ENCODE results near the gene BRMS1L.

BRMS1L gene

GRCh38 chr14:35866595-35867279 is 40.6 kb downstream of the BRMS1L start:
- H3K9me3 ChIP-seq: no peaks in the 10 kb centered on the region
- DNase-seq (ENCODE audit: low spot score in 2 of 2): no peak
- H3K27me3 ChIP-seq (ENCODE audit: low read depth): no peaks in the 10 kb centered on the region
- H3K36me3 ChIP-seq (replicated peaks): no peaks in the 10 kb centered on the region; the same call in 1 of the 2 replicates
- peaks cover 12% of the 10 kb centered on the region for H3K4me1 ChIP-seq
- no peak overlapping the region for H3K4me3 ChIP-seq
- in situ Hi-C loops (cut with MboI; ENCODE audit: low sequenced_read_pairs): no loop called here

- H3K27me3 ChIP-seq (ENCODE audit: low read depth): no peaks in the 10 kb centered on the region
- no peaks in the 10 kb centered on the region; the same call in 1 of the 2 replicates for H3K36me3 ChIP-seq (replicated peaks)
- no peak overlapping the region for H3K4me3 ChIP-seq
- no peaks in the 10 kb centered on the region for H3K9me3 ChIP-seq
- in situ Hi-C loops (cut with MboI; ENCODE audit: low sequenced_read_pairs): no loop called here
- DNase-seq (ENCODE audit: low spot score in 2 of 2): no peak
- H3K4me1 ChIP-seq: peaks cover 12% of the 10 kb centered on the region
Measured at GRCh38 chr14:35867280-35867629, 41.1 kb downstream of the BRMS1L start.

- DNase-seq (ENCODE audit: low spot score in 2 of 2): no peak
- Histone ChIP-seq H3K4me3 (no peak overlapping the region), H3K4me1 (no peaks in the 10 kb centered on the region), H3K27me3 (ENCODE audit: low read depth) (no peaks in the 10 kb centered on the region), H3K36me3 (replicated peaks) (no peaks in the 10 kb centered on the region), H3K9me3 (no peaks in the 10 kb centered on the region)
- in situ Hi-C loops (cut with MboI; ENCODE audit: low sequenced_read_pairs): no loop called here
Measured at GRCh38 chr14:35875296-35875695, 49.2 kb downstream of the BRMS1L start.

GRCh38 chr14:35877276-35877675 is 51.1 kb downstream of the BRMS1L start:
- no peaks in the 10 kb centered on the region for H3K4me1 ChIP-seq
- in situ Hi-C loops (cut with MboI; ENCODE audit: low sequenced_read_pairs): no loop called here
- H3K4me3 ChIP-seq: no peak overlapping the region
- DNase-seq (ENCODE audit: low spot score in 2 of 2): no peak
- no peaks in the 10 kb centered on the region for H3K36me3 ChIP-seq (replicated peaks)
- H3K9me3 ChIP-seq: no peaks in the 10 kb centered on the region
- no peaks in the 10 kb centered on the region for H3K27me3 ChIP-seq (ENCODE audit: low read depth)

- H3K36me3 ChIP-seq (replicated peaks): no peaks in the 10 kb centered on the region
- DNase-seq (ENCODE audit: low spot score in 2 of 2): no peak
- in situ Hi-C loops (cut with MboI; ENCODE audit: low sequenced_read_pairs): no loop called here
- no peaks in the 10 kb centered on the region for H3K4me1 ChIP-seq
- H3K4me3 ChIP-seq: no peak overlapping the region
- no peaks in the 10 kb centered on the region for H3K9me3 ChIP-seq
- H3K27me3 ChIP-seq (ENCODE audit: low read depth): no peaks in the 10 kb centered on the region
Measured at GRCh38 chr14:35878272-35879150, 52.4 kb downstream of the BRMS1L start.

GRCh38 chr14:35879151-35879648 is 53.1 kb downstream of the BRMS1L start:
- no peaks in the 10 kb centered on the region for H3K36me3 ChIP-seq (replicated peaks)
- H3K27me3 ChIP-seq (ENCODE audit: low read depth): no peaks in the 10 kb centered on the region
- no peaks in the 10 kb centered on the region for H3K9me3 ChIP-seq
- H3K4me1 ChIP-seq: no peaks in the 10 kb centered on the region
- no peak overlapping the region for H3K4me3 ChIP-seq
- no peak for DNase-seq (ENCODE audit: low spot score in 2 of 2)
- in situ Hi-C loops (cut with MboI; ENCODE audit: low sequenced_read_pairs): no loop called here

GRCh38 chr14:35879654-35880249 is 53.6 kb downstream of the BRMS1L start:
- Histone ChIP-seq H3K4me1 (no peaks in the 10 kb centered on the region), H3K27me3 (ENCODE audit: low read depth) (no peaks in the 10 kb centered on the region), H3K9me3 (no peaks in the 10 kb centered on the region), H3K36me3 (replicated peaks) (no peaks in the 10 kb centered on the region), H3K4me3 (no peak overlapping the region)
- in situ Hi-C loops (cut with MboI; ENCODE audit: low sequenced_read_pairs): loop anchor here (5.0 kb wide), 1 partner anchor 188 kb away; no protein-coding TSS in a partner anchor
- DNase-seq (ENCODE audit: low spot score in 2 of 2): peak in 1 of 2 experiments; percentile 28

GRCh38 chr14:35881280-35881679 is 55.1 kb downstream of the BRMS1L start:
- Histone ChIP-seq H3K9me3 (no peaks in the 10 kb centered on the region), H3K4me3 (no peak overlapping the region), H3K27me3 (ENCODE audit: low read depth) (no peaks in the 10 kb centered on the region), H3K36me3 (replicated peaks) (no peaks in the 10 kb centered on the region), H3K4me1 (no peaks in the 10 kb centered on the region)
- in situ Hi-C loops (cut with MboI; ENCODE audit: low sequenced_read_pairs): loop anchor here (5.0 kb wide), 1 partner anchor 186 kb away; no protein-coding TSS in a partner anchor
- no peak for DNase-seq (ENCODE audit: low spot score in 2 of 2)

GRCh38 chr14:35883677-35884293 is 57.6 kb downstream of the BRMS1L start:
- peak; percentile 45 to 66 for DNase-seq (ENCODE audit: low spot score in 2 of 2)
- no peaks in the 10 kb centered on the region for H3K27me3 ChIP-seq (ENCODE audit: low read depth)
- in situ Hi-C loops (cut with MboI; ENCODE audit: low sequenced_read_pairs): loop anchor here (5.0 kb wide), 1 partner anchor 184 kb away; no protein-coding TSS in a partner anchor
- H3K4me1 ChIP-seq: no peaks in the 10 kb centered on the region
- H3K4me3 ChIP-seq: no peak overlapping the region
- H3K36me3 ChIP-seq (replicated peaks): no peaks in the 10 kb centered on the region
- H3K9me3 ChIP-seq: no peaks in the 10 kb centered on the region

- Histone ChIP-seq H3K9me3 (no peaks in the 10 kb centered on the region), H3K27me3 (ENCODE audit: low read depth) (no peaks in the 10 kb centered on the region), H3K36me3 (replicated peaks) (no peaks in the 10 kb centered on the region), H3K4me1 (no peaks in the 10 kb centered on the region), H3K4me3 (no peak overlapping the region)
- DNase-seq (ENCODE audit: low spot score in 2 of 2): no peak
- in situ Hi-C loops (cut with MboI; ENCODE audit: low sequenced_read_pairs): no loop called here
Measured at GRCh38 chr14:35890308-35890707, 64.2 kb downstream of the BRMS1L start.

- H3K9me3 ChIP-seq: peaks cover 2% of the 10 kb centered on the region; the same call in 1 of the 2 replicates
- no peak for DNase-seq (ENCODE audit: low spot score in 2 of 2)
- in situ Hi-C loops (cut with MboI; ENCODE audit: low sequenced_read_pairs): no loop called here
Measured at GRCh38 chr14:35895256-35895655, 69.1 kb downstream of the BRMS1L start.

GRCh38 chr14:35897616-35898111 is 71.5 kb downstream of the BRMS1L start:
- Histone ChIP-seq H3K4me1 (no peaks in the 10 kb centered on the region), H3K9me3 (peaks cover 2% of the 10 kb centered on the region; the same call in 1 of the 2 replicates), H3K4me3 (no peak overlapping the region), H3K36me3 (replicated peaks) (no peaks in the 10 kb centered on the region), H3K27me3 (ENCODE audit: low read depth) (no peaks in the 10 kb centered on the region; the same call in 1 of the 2 replicates)
- no peak for DNase-seq (ENCODE audit: low spot score in 2 of 2)
- in situ Hi-C loops (cut with MboI; ENCODE audit: low sequenced_read_pairs): no loop called here

More at GRCh38 chr14:35895256-35895655, 69.1 kb downstream of the BRMS1L start:
- no peaks in the 10 kb centered on the region; the same call in 1 of the 2 replicates for H3K27me3 ChIP-seq (ENCODE audit: low read depth)
- H3K4me1 ChIP-seq: no peaks in the 10 kb centered on the region
- no peaks in the 10 kb centered on the region for H3K36me3 ChIP-seq (replicated peaks)
- H3K4me3 ChIP-seq: no peak overlapping the region

- Histone ChIP-seq H3K4me3 (no peak overlapping the region), H3K9me3 (peaks cover 2% of the 10 kb centered on the region; the same call in 1 of the 2 replicates), H3K4me1 (no peaks in the 10 kb centered on the region), H3K27me3 (ENCODE audit: low read depth) (no peaks in the 10 kb centered on the region; the same call in 1 of the 2 replicates), H3K36me3 (replicated peaks) (no peaks in the 10 kb centered on the region)
- in situ Hi-C loops (cut with MboI; ENCODE audit: low sequenced_read_pairs): no loop called here
- DNase-seq (ENCODE audit: low spot score in 2 of 2): no peak
Measured at GRCh38 chr14:35898217-35898775, 72.2 kb downstream of the BRMS1L start.

All from HAP-1 (cell line).